Dendritic cell treated with granulocyte-macrophage colony-stimulating factor and Interleukin-4, amounts not matched to agents 40 ng/mL and 50 ng/mL, for 4 days (primary cell): Measurements from ENCODE around the gene ARHGAP28.
"Not testable (repeated sequence)": the region's sequence is repeated elsewhere in the genome, so short reads cannot be mapped to it uniquely, and the experiment has no call there.

Source experiments
- H3K27ac Mint-ChIP-seq: one replicate; pipeline ENCODE4 v1.8.0; 2022; ENCODE audit warnings: mild to moderate bottlenecking, mixed read lengths
- H3K27me3 Mint-ChIP-seq: one replicate; pipeline ENCODE4 v1.8.0; 2022; ENCODE audit warnings: mild to moderate bottlenecking, mixed read lengths
- H3K36me3 Mint-ChIP-seq: one replicate; pipeline ENCODE4 v1.8.0; 2022; ENCODE audit warnings: low read depth, mixed read lengths
- H3K4me1 Mint-ChIP-seq: one replicate; pipeline ENCODE4 v1.8.0; 2022; ENCODE audit warnings: low read depth, mixed read lengths
- H3K4me3 Mint-ChIP-seq: one replicate; pipeline ENCODE4 v1.8.0; 2022; ENCODE audit warnings: mild to moderate bottlenecking, moderate library complexity, mixed read lengths
- H3K9me3 Mint-ChIP-seq: one replicate; pipeline ENCODE4 v1.8.0; 2022; ENCODE audit warnings: mixed read lengths
- intact Hi-C: fragments of 100-400 bp; cut with micrococcal nuclease; formaldehyde crosslinking; loops from one replicate; pipeline ENCODE4 v1.15.0; 2022

The ARHGAP28 gene

GRCh38 chr18:6938403-6938802 is 208.9 kb downstream of the ARHGAP28 start:
- H3K27ac Mint-ChIP-seq, intact Hi-C loops, H3K9me3 Mint-ChIP-seq, H3K4me3 Mint-ChIP-seq, H3K36me3 Mint-ChIP-seq, H3K4me1 Mint-ChIP-seq: not testable (repeated sequence)
- peaks cover 12% of the 10 kb centered on the region for H3K27me3 Mint-ChIP-seq

- no peaks in the 10 kb centered on the region for H3K4me1 Mint-ChIP-seq
- H3K4me3 Mint-ChIP-seq, result no peak overlapping the region
- H3K27ac Mint-ChIP-seq, result no peak overlapping the region
- peaks cover 12% of the 10 kb centered on the region for H3K27me3 Mint-ChIP-seq
- no peaks in the 10 kb centered on the region for H3K9me3 Mint-ChIP-seq
- intact Hi-C loops, result no loop called here
- no peaks in the 10 kb centered on the region for H3K36me3 Mint-ChIP-seq
Observed at GRCh38 chr18:6939972-6940371, 210.5 kb downstream of the ARHGAP28 start.

GRCh38 chr18:6940451-6940850 is 210.9 kb downstream of the ARHGAP28 start:
- Mint-ChIP-seq H3K27ac (no peak overlapping the region), H3K9me3 (no peaks in the 10 kb centered on the region), H3K4me1 (no peaks in the 10 kb centered on the region), H3K27me3 (peaks cover 12% of the 10 kb centered on the region), H3K4me3 (no peak overlapping the region), H3K36me3 (no peaks in the 10 kb centered on the region)
- intact Hi-C loops, result no loop called here

- Mint-ChIP-seq H3K27me3 (peaks cover 8% of the 10 kb centered on the region), H3K9me3 (no peaks in the 10 kb centered on the region), H3K4me1 (no peaks in the 10 kb centered on the region), H3K36me3 (no peaks in the 10 kb centered on the region), H3K27ac (no peak overlapping the region), H3K4me3 (no peak overlapping the region)
- intact Hi-C loops, result no loop called here
Observed at GRCh38 chr18:6941996-6942395, 212.5 kb downstream of the ARHGAP28 start.

GRCh38 chr18:6942742-6943141 is 213.2 kb downstream of the ARHGAP28 start:
- intact Hi-C loops, result no loop called here
- Mint-ChIP-seq H3K9me3 (no peaks in the 10 kb centered on the region), H3K4me3 (no peak overlapping the region), H3K27ac (no peak overlapping the region), H3K27me3 (peaks cover 6% of the 10 kb centered on the region), H3K4me1 (no peaks in the 10 kb centered on the region), H3K36me3 (no peaks in the 10 kb centered on the region)

GRCh38 chr18:6943143-6943542 is 213.6 kb downstream of the ARHGAP28 start:
- no peaks in the 10 kb centered on the region for H3K4me1 Mint-ChIP-seq

GRCh38 chr18:6947338-6948030 is 218.0 kb downstream of the ARHGAP28 start:
- Mint-ChIP-seq H3K9me3 (no peaks in the 10 kb centered on the region), H3K36me3 (no peaks in the 10 kb centered on the region), H3K4me3 (no peak overlapping the region), H3K27me3 (no peaks in the 10 kb centered on the region), H3K27ac (no peak overlapping the region), H3K4me1 (no peaks in the 10 kb centered on the region)
- intact Hi-C loops, result no loop called here

More at GRCh38 chr18:6943143-6943542, 213.6 kb downstream of the ARHGAP28 start:
- H3K27ac Mint-ChIP-seq, result no peak overlapping the region
- H3K9me3 Mint-ChIP-seq, result no peaks in the 10 kb centered on the region
- no peaks in the 10 kb centered on the region for H3K36me3 Mint-ChIP-seq
- peaks cover 3% of the 10 kb centered on the region for H3K27me3 Mint-ChIP-seq
- intact Hi-C loops, result no loop called here
- H3K4me3 Mint-ChIP-seq, result no peak overlapping the region

GRCh38 chr18:6948281-6949055 is 219.0 kb downstream of the ARHGAP28 start:
- Mint-ChIP-seq H3K4me3 (no peak overlapping the region), H3K9me3 (no peaks in the 10 kb centered on the region), H3K27me3 (no peaks in the 10 kb centered on the region), H3K4me1 (no peaks in the 10 kb centered on the region), H3K27ac (no peak overlapping the region), H3K36me3 (no peaks in the 10 kb centered on the region)
- intact Hi-C loops, result no loop called here

- intact Hi-C loops, result no loop called here
- Mint-ChIP-seq H3K27me3 (no peaks in the 10 kb centered on the region), H3K4me3 (no peak overlapping the region), H3K4me1 (no peaks in the 10 kb centered on the region), H3K9me3 (no peaks in the 10 kb centered on the region), H3K36me3 (no peaks in the 10 kb centered on the region), H3K27ac (no peak overlapping the region)
Observed at GRCh38 chr18:6949800-6950586, 220.5 kb downstream of the ARHGAP28 start.

- Mint-ChIP-seq H3K27ac (no peak overlapping the region), H3K36me3 (no peaks in the 10 kb centered on the region), H3K9me3 (no peaks in the 10 kb centered on the region), H3K4me3 (no peak overlapping the region), H3K27me3 (no peaks in the 10 kb centered on the region), H3K4me1 (no peaks in the 10 kb centered on the region)
- intact Hi-C loops, result no loop called here
Observed at GRCh38 chr18:6950641-6951040, 221.1 kb downstream of the ARHGAP28 start.

- Mint-ChIP-seq H3K4me1 (no peaks in the 10 kb centered on the region), H3K36me3 (no peaks in the 10 kb centered on the region), H3K9me3 (no peaks in the 10 kb centered on the region), H3K4me3 (no peak overlapping the region), H3K27ac (no peak overlapping the region), H3K27me3 (no peaks in the 10 kb centered on the region)
- intact Hi-C loops, result no loop called here
Observed at GRCh38 chr18:6951336-6952090, 222.0 kb downstream of the ARHGAP28 start.

GRCh38 chr18:6954501-6954900 is 225.0 kb downstream of the ARHGAP28 start:
- Mint-ChIP-seq H3K9me3 (no peaks in the 10 kb centered on the region), H3K36me3 (no peaks in the 10 kb centered on the region), H3K27ac (no peak overlapping the region), H3K4me1 (no peaks in the 10 kb centered on the region), H3K4me3 (no peak overlapping the region), H3K27me3 (no peaks in the 10 kb centered on the region)
- intact Hi-C loops, result no loop called here

GRCh38 chr18:6955304-6955703 is 225.8 kb downstream of the ARHGAP28 start:
- H3K27me3 Mint-ChIP-seq, result no peaks in the 10 kb centered on the region
- intact Hi-C loops, result no loop called here
- H3K4me3 Mint-ChIP-seq, result no peak overlapping the region
- peaks cover 5% of the 10 kb centered on the region for H3K9me3 Mint-ChIP-seq
- H3K36me3 Mint-ChIP-seq, result no peaks in the 10 kb centered on the region
- no peaks in the 10 kb centered on the region for H3K4me1 Mint-ChIP-seq
- no peak overlapping the region for H3K27ac Mint-ChIP-seq
